Measurements from ENCODE around the gene EMSY. TPM values are rescaled to one million over a fixed set of nuclear protein-coding genes. Genes with fewer than 3 reads are reported as not detected.

Gene EMSY
- total and polyA plus RNA-seq, 2 of the 8 experiments (the other 6 are each of a cell fraction or from before 2014, with no cell fraction given): 29.6 to 34.6 TPM

DNA sequence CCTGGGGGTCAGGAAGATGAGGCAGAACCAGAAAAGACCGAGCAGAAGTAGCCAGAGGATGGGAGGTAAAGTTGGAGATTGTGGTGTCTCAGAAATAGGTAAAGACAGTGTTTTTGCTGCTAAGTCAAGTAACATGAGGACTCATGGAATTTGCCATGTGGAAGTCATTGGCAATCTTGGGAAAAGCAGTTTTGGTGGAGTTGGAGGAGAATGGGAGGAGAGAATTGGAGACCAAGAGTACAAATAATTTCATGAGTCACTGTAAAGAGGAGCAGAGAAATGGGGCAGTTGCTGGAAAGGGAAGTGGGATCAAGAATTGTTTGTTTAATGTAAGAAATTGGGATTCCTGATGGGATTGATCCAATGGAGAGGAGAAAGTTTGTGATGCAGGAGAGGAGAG is 114.1 kb downstream of the EMSY start:
- Histone ChIP-seq H3K27me3 (replicated peaks in 1 of 4; ENCODE audit: control insufficient read depth in 3 of 4, extremely low read depth in 1 of 4, insufficient read depth in 3 of 4, low read length in 3 of 4) (no peaks in the 10 kb centered on the region), H3K4me3 (ENCODE audit: extremely low read depth in 1 of 4, insufficient read depth in 2 of 4, low read depth in 3 of 4, low read length in 4 of 4) (no peak overlapping the region), H3K14ac (ENCODE audit: insufficient read length) (no peak overlapping the region), H3K36me3 (ENCODE audit: control insufficient read depth in 2 of 4, insufficient read depth in 4 of 4, low read length in 3 of 4) (no peaks in the 10 kb centered on the region), H2AK5ac (ENCODE audit: low read depth, low read length) (no peak overlapping the region), H3K23ac (ENCODE audit: insufficient read length) (no peak overlapping the region), H3K4ac (replicated peaks; ENCODE audit: insufficient read length, low read depth, low read length) (no peak overlapping the region), H4K5ac (ENCODE audit: insufficient read length, low read depth, low read length) (no peak overlapping the region), H3K56ac (replicated peaks; ENCODE audit: insufficient read length, low read depth, low read length) (no peak overlapping the region), H3K4me1 (replicated peaks in 1 of 4; ENCODE audit: control insufficient read depth in 3 of 4, insufficient read depth in 4 of 4, low read length in 3 of 4) (peaks cover 0 to 5% (median 0%) of the 10 kb centered on the region in 4 experiments; a peak in 2 of 7 replicates), H2BK5ac (ENCODE audit: low read depth, low read length) (no peak overlapping the region), H4K20me1 (replicated peaks in 1 of 2; ENCODE audit: control insufficient read depth in 1 of 2, insufficient read depth in 2 of 2, low read length in 2 of 2) (no peaks in the 10 kb centered on the region), H4K8ac (ENCODE audit: extremely low read depth, insufficient read depth, low read length) (no peak overlapping the region), H3K23me2 (ENCODE audit: low read depth, low read length) (no peaks in the 10 kb centered on the region), H3K27ac (ENCODE audit: low read depth, low read length) (no peak overlapping the region), H3K4me2 (ENCODE audit: insufficient read depth in 1 of 2, low read depth in 2 of 2, low read length in 2 of 2) (no peak overlapping the region), H2BK15ac (ENCODE audit: low read length) (no peak overlapping the region), H2BK20ac (ENCODE audit: low read length) (no peak overlapping the region), H2AFZ (ENCODE audit: low read length) (no peak overlapping the region), H3K79me2 (ENCODE audit: control insufficient read depth in 1 of 2, insufficient read depth in 2 of 2, low read length in 2 of 2) (no peaks in the 10 kb centered on the region), H3K18ac (ENCODE audit: extremely low read depth, low read length) (no peak overlapping the region), H3K9ac (replicated peaks in 1 of 4; ENCODE audit: extremely low read depth in 1 of 4, low read depth in 3 of 4, low read length in 3 of 4) (no peak overlapping the region), H3K79me1 (ENCODE audit: low read depth, low read length) (no peaks in the 10 kb centered on the region), H4K91ac (replicated peaks; ENCODE audit: insufficient read length, low read length) (no peak overlapping the region), H2BK12ac (ENCODE audit: low read depth, low read length) (no peak overlapping the region), H2BK120ac (replicated peaks; ENCODE audit: low read depth, low read length) (no peak overlapping the region), H3K9me3 (ENCODE audit: insufficient read depth in 2 of 2, low read depth in 1 of 2, low read length in 1 of 2) (no peaks in the 10 kb centered on the region)
- WGBS, 2 experiments (ENCODE audit: extremely low coverage in 1 of 2, insufficient coverage in 1 of 2, insufficient read length in 1 of 2, insufficient replicate concordance in 2 of 2, low coverage in 1 of 2, low lambda C conversion rate in 2 of 2, missing lambda C conversion rate in 1 of 2): 86% methylated on average over 1 of the region's 1 CpG; no CpG with 5 or more reads in 1 of the 2 experiments
- FAIRE-seq (no peak), DNase-seq (ENCODE audit: low read depth in 1 of 2, low spot score in 2 of 2) (no peak)
- POLR2A ChIA-PET (ENCODE audit: partially characterized antibody): interaction anchor here (0.7 kb wide), 1 partner anchor 13 kb away, joined by 3 read pairs; no protein-coding TSS in a partner anchor
- CTCF ChIA-PET (ENCODE audit: partially characterized antibody): interaction anchor here (1.0 kb wide), 1 partner anchor 39 kb away, joined by 3 read pairs; no protein-coding TSS in a partner anchor
- TF ChIP-seq CHD1 (IDR thresholded peaks at IDR 0.05; ENCODE audit: low read depth, low read length) (no peak), JUND (IDR thresholded peaks at IDR 0.05; ENCODE audit: low read length) (no peak), BRCA1 (IDR thresholded peaks at IDR 0.05; ENCODE audit: low read depth, low read length) (no peak), GTF2F1 (IDR thresholded peaks at IDR 0.05; ENCODE audit: borderline replicate concordance, low read depth, low read length) (no peak), SIX5 (IDR thresholded peaks at IDR 0.05; ENCODE audit: low read depth, low read length) (no peak), SIN3A (conservative IDR thresholded peaks at IDR 0.05 in 1 of 2, IDR thresholded peaks at IDR 0.05 in 1 of 2; ENCODE audit: low read depth in 1 of 2, low read length in 2 of 2) (no peak)
